MV-4-11 (cell line): ENCODE results near the gene CACNA1D.

Source experiments
- DNase-seq: peaks from one replicate; lab custom pipeline; 2025; lab: John Stamatoyannopoulos, UW

The CACNA1D gene

GRCh38 chr3:53822331-53822741, 327.9 kb downstream of the CACNA1D start:
- DNase-seq, result no peak

- no peak for DNase-seq
Measured at GRCh38 chr3:53823026-53823955, 328.9 kb downstream of the CACNA1D start.

GRCh38 chr3:53823956-53824657, 329.7 kb downstream of the CACNA1D start:
- DNase-seq, result no peak

GRCh38 chr3:53824795-53825194, 330.4 kb downstream of the CACNA1D start:
- DNase-seq, result no peak

- DNase-seq, result no peak
Measured at GRCh38 chr3:53826048-53826447, 331.6 kb downstream of the CACNA1D start.

GRCh38 chr3:53828581-53828980, 334.2 kb downstream of the CACNA1D start:
- DNase-seq, result no peak

GRCh38 chr3:53829605-53830004, 335.2 kb downstream of the CACNA1D start:
- DNase-seq, result no peak

- DNase-seq, result no peak
Measured at GRCh38 chr3:53830944-53831343, 336.5 kb downstream of the CACNA1D start.

GRCh38 chr3:53833053-53833645, 338.7 kb downstream of the CACNA1D start:
- DNase-seq, result no peak

- DNase-seq, result peak; percentile 58
Measured at GRCh38 chr3:53833700-53834099, 339.3 kb downstream of the CACNA1D start.

GRCh38 chr3:53834429-53835095, 340.2 kb downstream of the CACNA1D start:
- DNase-seq, result peak; percentile 97

GRCh38 chr3:53835257-53835656, 340.8 kb downstream of the CACNA1D start:
- DNase-seq, result no peak

GRCh38 chr3:53836084-53836872, 341.9 kb downstream of the CACNA1D start:
- no peak for DNase-seq

- no peak for DNase-seq
Measured at GRCh38 chr3:53837331-53837730, 342.9 kb downstream of the CACNA1D start.

- DNase-seq, result no peak
Measured at GRCh38 chr3:53841296-53841695, 346.9 kb downstream of the CACNA1D start.

GRCh38 chr3:53842436-53843194, 348.2 kb downstream of the CACNA1D start:
- DNase-seq, result no peak

- no peak for DNase-seq
Measured at GRCh38 chr3:53843195-53844177, 349.1 kb downstream of the CACNA1D start.

- DNase-seq, result no peak
Measured at GRCh38 chr3:53844262-53845102, 350.1 kb downstream of the CACNA1D start.
